Stimulated activated CD4-positive, alpha-beta T cell treated with anti-CD3 and anti-CD28 coated beads, Interleukin-1b, Interleukin-23, amount 100 ng/mL, for 24 hours (primary cell): ENCODE results near the gene GGT5.
"Not testable (repeated sequence)": the region's sequence is repeated elsewhere in the genome, so short reads cannot be mapped to it uniquely, and the experiment has no call there.

Source experiments
- DNase-seq, 4 experiments: peaks; one replicate each; pipeline ENCODE4 v3.0.0-alpha.2; 2020; ENCODE audit warnings: low read depth in 4 of 4, low spot score in 1 of 4

GGT5 gene

GRCh38 chr22:24245030-24245431 is at the start of gene GGT5:
GGT5 (minus strand) TSS chr22:24245082; CDS start chr22:24244725, 357 bp downstream.
- not testable (repeated sequence) for DNase-seq

- not testable (repeated sequence) for DNase-seq
These were observed 47.4 kb upstream of the GGT5 start for GRCh38 chr22:24292202-24292830.

- DNase-seq: no peak
These were observed 46.8 kb upstream of the GGT5 start for GRCh38 chr22:24291515-24292201.

- DNase-seq: no peak
These were observed 45.6 kb upstream of the GGT5 start for GRCh38 chr22:24290459-24290858.

GRCh38 chr22:24289741-24290163 is 44.9 kb upstream of the GGT5 start:
- no peak for DNase-seq

GRCh38 chr22:24289114-24289513 is 44.2 kb upstream of the GGT5 start:
- DNase-seq: no peak

GRCh38 chr22:24287801-24288200 is 42.9 kb upstream of the GGT5 start:
- DNase-seq: not testable (repeated sequence)

GRCh38 chr22:24287212-24287611 is 42.3 kb upstream of the GGT5 start:
- not testable (repeated sequence) for DNase-seq

GRCh38 chr22:24285245-24285644 is 40.4 kb upstream of the GGT5 start:
- DNase-seq: no peak

- DNase-seq: no peak
These were observed 39.9 kb upstream of the GGT5 start for GRCh38 chr22:24284747-24285203.

- no peak for DNase-seq
These were observed 37.5 kb upstream of the GGT5 start for GRCh38 chr22:24282401-24282800.

GRCh38 chr22:24280363-24280762 is 35.5 kb upstream of the GGT5 start:
- DNase-seq: not testable (repeated sequence)

- DNase-seq: not testable (repeated sequence)
These were observed 30.0 kb upstream of the GGT5 start for GRCh38 chr22:24274696-24275405.

GRCh38 chr22:24273906-24274305 is 29.0 kb upstream of the GGT5 start:
- DNase-seq: not testable (repeated sequence)

- DNase-seq: not testable (repeated sequence)
These were observed 28.1 kb upstream of the GGT5 start for GRCh38 chr22:24273031-24273430.

- no peak for DNase-seq
These were observed 26.5 kb upstream of the GGT5 start for GRCh38 chr22:24271386-24271854.

GRCh38 chr22:24270556-24271385 is 25.9 kb upstream of the GGT5 start, which contains the start of gene SPECC1L:
SPECC1L (plus strand) TSS chr22:24270831; CDS start chr22:24302232, 31,401 bp downstream.
- peak; percentile 76 to 87 (median 84) for DNase-seq

GRCh38 chr22:24266495-24266894 is 21.6 kb upstream of the GGT5 start:
- not testable (repeated sequence) for DNase-seq

- no peak for DNase-seq
These were observed 20.9 kb upstream of the GGT5 start for GRCh38 chr22:24265734-24266133.

GRCh38 chr22:24264329-24264896 is 19.5 kb upstream of the GGT5 start:
- not testable (repeated sequence) for DNase-seq
